HFFc6 (cell line): ENCODE results near the gene PTPRF. TPM values are rescaled to one million over a fixed set of nuclear protein-coding genes. Genes with fewer than 3 reads are reported as not detected.

Source experiments
- DNase-seq: peaks from one replicate; pipeline ENCODE4 v3.0.0-alpha.2; 2018
- H3K27ac Mint-ChIP-seq: 2 replicates; pipeline ENCODE4 v1.8.0; 2020; ENCODE audit warnings: mild to moderate bottlenecking, mixed read lengths
- H3K27me3 Mint-ChIP-seq: 2 replicates; pipeline ENCODE4 v1.8.0; 2021; ENCODE audit warnings: mild to moderate bottlenecking, moderate library complexity, mixed read lengths; ENCODE audit not compliant: insufficient read depth
- H3K36me3 Mint-ChIP-seq: 2 replicates; pipeline ENCODE4 v1.8.0; 2021; ENCODE audit warnings: low read depth, mixed read lengths
- H3K4me1 Mint-ChIP-seq: 2 replicates; pipeline ENCODE4 v1.8.0; 2020; ENCODE audit warnings: low read depth, mixed read lengths
- H3K4me3 Mint-ChIP-seq: 2 replicates; pipeline ENCODE4 v1.8.0; 2020; ENCODE audit warnings: mild to moderate bottlenecking, moderate library complexity, mixed read lengths
- H3K9me3 Mint-ChIP-seq: 2 replicates; pipeline ENCODE4 v1.8.0; 2020; ENCODE audit warnings: mild to moderate bottlenecking, mixed read lengths
- CTCF ChIP-seq: fragments of 200-600 bp; sonication (generic); IDR thresholded peaks from 2 replicates; pipeline ENCODE4 v1.5.0; 2021; ENCODE audit warnings: antibody characterized with exemption, mild to moderate bottlenecking
- total RNA-seq, 6 experiments: library from RNA; stranded (reverse); fragmentation: NEBNext Ultra II Directional; extraction: Animal tissue kit (Norgen Biotek cat#: 25700); gene quantifications; 2 replicates in 1 of 6; 3 replicates in 5 of 6; pipeline ENCODE4 v1.2.3, GENCODE V29; 2021

PTPRF gene
- total RNA-seq, 6 experiments from 2014 or later, result 94.3 to 119 (median 109) TPM

GRCh38 chr1:43622901-43623780, 92.5 kb downstream of the PTPRF start:
- TF ChIP-seq CTCF, result no peak
- H3K4me1 Mint-ChIP-seq, result no peaks in the 10 kb centered on the region
- H3K4me3 Mint-ChIP-seq, result no peak overlapping the region
- no peak for DNase-seq
- peaks cover 1% of the 10 kb centered on the region; the same call in 1 of the 2 replicates for H3K27me3 Mint-ChIP-seq
- H3K27ac Mint-ChIP-seq, result no peak overlapping the region; the same call in 1 of the 2 replicates
- H3K36me3 Mint-ChIP-seq, result peaks cover 4% of the 10 kb centered on the region; the same call in 1 of the 2 replicates
- H3K9me3 Mint-ChIP-seq, result no peaks in the 10 kb centered on the region

DNA sequence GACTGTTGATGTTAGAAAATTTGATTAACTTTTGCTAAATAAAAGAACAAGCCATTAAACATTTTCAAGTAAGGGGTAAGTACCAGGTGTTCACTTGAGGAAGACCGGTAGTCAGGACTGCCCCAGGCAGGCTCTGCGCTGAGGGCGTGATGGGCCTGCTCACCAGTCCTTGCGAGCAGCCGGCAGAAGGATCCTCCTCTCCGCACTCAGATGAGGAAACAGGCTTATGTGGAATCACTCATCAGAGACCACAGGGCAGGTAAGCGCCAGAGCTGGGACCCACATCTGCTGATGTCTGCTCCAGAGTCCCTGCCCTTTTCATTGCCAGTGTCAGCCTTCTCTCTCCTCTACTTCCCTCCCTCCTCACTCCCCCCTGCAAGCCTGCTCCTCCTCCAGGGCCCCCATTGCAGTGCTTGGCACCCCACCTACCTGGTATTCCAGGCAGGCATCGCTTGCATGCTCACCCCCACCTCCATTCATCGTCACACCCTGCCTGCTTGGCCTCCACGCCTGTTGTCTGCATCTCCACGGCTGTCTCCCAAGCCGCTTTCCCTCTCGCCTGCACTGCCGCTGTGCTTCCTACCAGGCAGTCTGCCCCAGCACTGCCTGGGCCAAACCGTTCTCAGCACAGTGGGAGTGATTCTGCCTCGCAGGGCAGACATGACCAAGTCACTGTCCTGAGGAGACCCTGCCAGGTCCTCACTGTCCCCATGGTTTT, 94.5 kb downstream of the PTPRF start:
- peaks cover 1% of the 10 kb centered on the region; the same call in 1 of the 2 replicates for H3K27me3 Mint-ChIP-seq
- no peaks in the 10 kb centered on the region for H3K9me3 Mint-ChIP-seq
- H3K4me1 Mint-ChIP-seq, result no peaks in the 10 kb centered on the region
- no peak overlapping the region for H3K4me3 Mint-ChIP-seq
- no peak for TF ChIP-seq CTCF
- no peak overlapping the region for H3K27ac Mint-ChIP-seq
- DNase-seq, result no peak
- peaks cover 4% of the 10 kb centered on the region; the same call in 1 of the 2 replicates for H3K36me3 Mint-ChIP-seq

GRCh38 chr1:43632135-43632670, 101.5 kb downstream of the PTPRF start:
- peaks cover 3% of the 10 kb centered on the region for H3K27me3 Mint-ChIP-seq
- H3K27ac Mint-ChIP-seq, result no peak overlapping the region
- no peak for DNase-seq
- no peak overlapping the region for H3K4me3 Mint-ChIP-seq
- TF ChIP-seq CTCF, result no peak
- H3K4me1 Mint-ChIP-seq, result peaks cover 5% of the 10 kb centered on the region; the same call in 1 of the 2 replicates
- H3K36me3 Mint-ChIP-seq, result no peaks in the 10 kb centered on the region
- H3K9me3 Mint-ChIP-seq, result no peaks in the 10 kb centered on the region

DNA sequence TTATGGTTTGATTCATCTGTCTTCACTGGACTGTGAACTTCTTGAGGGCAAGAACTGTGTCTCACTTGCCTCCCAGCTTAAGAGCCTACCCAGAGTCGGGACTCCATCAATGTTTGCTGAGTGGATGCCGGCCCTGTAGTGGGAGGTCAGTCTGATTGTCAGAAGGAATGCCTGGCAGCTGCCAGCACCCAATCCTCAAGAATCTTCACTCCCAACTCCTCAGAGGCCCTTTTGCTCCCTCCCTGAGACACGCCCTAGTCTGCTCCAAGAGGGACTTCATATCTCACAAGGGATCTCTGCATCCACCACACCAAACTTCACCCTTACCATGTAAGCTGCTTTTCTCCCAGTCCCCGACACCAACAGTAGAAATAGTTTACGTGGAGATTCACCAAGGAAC, 104.0 kb downstream of the PTPRF start:
- H3K27ac Mint-ChIP-seq, result no peak overlapping the region

More for the DNA sequence above, 104.0 kb downstream of the PTPRF start:
- no peak for DNase-seq
- TF ChIP-seq CTCF, result no peak
- Mint-ChIP-seq H3K4me1 (peaks cover 5% of the 10 kb centered on the region; the same call in 1 of the 2 replicates), H3K4me3 (no peak overlapping the region), H3K27me3 (peaks cover 3% of the 10 kb centered on the region), H3K36me3 (no peaks in the 10 kb centered on the region), H3K9me3 (no peaks in the 10 kb centered on the region)
